OCI-LY1 (cell line): ENCODE measurements around the gene ABCF1.

Experiments
- H2AFZ ChIP-seq: fragments of 200-600 bp; sonication (generic), shearing (Covaris generic); 2 replicates; pipeline ENCODE4 v1.6.0; 2014; ENCODE audit warnings: antibody characterized with exemption, mild to moderate bottlenecking, low read length
- H3F3A ChIP-seq: fragments of 200-600 bp; sonication (generic), shearing (Covaris generic); 2 replicates; pipeline ENCODE4 v1.6.0; 2014; ENCODE audit warnings: mild to moderate bottlenecking, antibody characterized with exemption, low read length, moderate library complexity; ENCODE audit not compliant: insufficient read depth
- H3K27ac ChIP-seq: fragments of 200-600 bp; sonication (generic); 2 replicates; pipeline ENCODE4 v1.5.1; 2014; ENCODE audit warnings: low read length, mixed run types, mild to moderate bottlenecking, low read depth; ENCODE audit not compliant: poor library complexity, severe bottlenecking
- H3K27me3 ChIP-seq: fragments of 200-600 bp; sonication (generic); 2 replicates; pipeline ENCODE4 v1.6.0; 2014; ENCODE audit warnings: antibody characterized with exemption, mild to moderate bottlenecking, low read length, moderate library complexity; ENCODE audit not compliant: insufficient read depth
- H3K36me3 ChIP-seq: fragments of 200-600 bp; sonication (generic); 2 replicates; pipeline ENCODE4 v1.6.1; 2014; ENCODE audit warnings: mild to moderate bottlenecking, antibody characterized with exemption, low read length, moderate library complexity, mixed read lengths; ENCODE audit not compliant: insufficient read depth
- H3K4me1 ChIP-seq: fragments of 200-600 bp; sonication (generic); 2 replicates; pipeline ENCODE4 v1.5.1; 2014; ENCODE audit warnings: mild to moderate bottlenecking, low read length, moderate library complexity; ENCODE audit not compliant: insufficient read depth, severe bottlenecking
- H3K4me2 ChIP-seq: fragments of 200-600 bp; sonication (generic), shearing (Covaris generic); 2 replicates; pipeline ENCODE4 v1.6.1; 2014; ENCODE audit warnings: low read length
- H3K4me3 ChIP-seq: fragments of 200-600 bp; sonication (generic); 2 replicates; pipeline ENCODE4 v1.5.1; 2014; ENCODE audit warnings: low read length, low read depth, mild to moderate bottlenecking, mixed read lengths; ENCODE audit not compliant: poor library complexity, severe bottlenecking
- H3K79me2 ChIP-seq: fragments of 200-600 bp; shearing (Covaris generic); 2 replicates; pipeline ENCODE4 v1.6.1; 2016; ENCODE audit warnings: mixed run types, low read length, mixed read lengths; ENCODE audit not compliant: insufficient read depth
- H3K9ac ChIP-seq: fragments of 200-600 bp; sonication (generic), shearing (Covaris generic); 2 replicates; pipeline ENCODE4 v1.6.1; 2014; ENCODE audit warnings: mild to moderate bottlenecking, low read length, mixed read lengths
- H3K9me2 ChIP-seq: fragments of 200-600 bp; sonication (generic), shearing (Covaris generic); 2 replicates; pipeline ENCODE4 v1.6.1; 2014; ENCODE audit warnings: low read depth, mild to moderate bottlenecking, low read length, mixed read lengths
- H3K9me3 ChIP-seq: fragments of 200-600 bp; shearing (Covaris generic); 2 replicates; pipeline ENCODE4 v1.6.1; 2014; ENCODE audit warnings: low read length, mixed read lengths
- H4K20me1 ChIP-seq: fragments of 200-600 bp; sonication (generic), shearing (Covaris generic); 2 replicates; pipeline ENCODE4 v1.6.0; 2016; ENCODE audit warnings: mild to moderate bottlenecking, low read length; ENCODE audit not compliant: insufficient read depth
- EZH2 ChIP-seq: fragments of 200-600 bp; sonication (generic), shearing (Covaris generic); IDR thresholded peaks from 2 replicates; pipeline ENCODE4 v1.8.0; 2017; ENCODE audit warnings: borderline replicate concordance, mixed run types, mild to moderate bottlenecking, antibody characterized with exemption, low read length, moderate library complexity, mixed read lengths
- TF ChIP-seq, protein P1 (sequence below): fragments of 200-600 bp; sonication (generic), shearing (Covaris generic); IDR thresholded peaks from 2 replicates; pipeline ENCODE4 v1.5.1; 2017; ENCODE audit warnings: mild to moderate bottlenecking, antibody characterized with exemption, low read length, moderate library complexity, mixed read lengths

The ABCF1 gene

DNA sequence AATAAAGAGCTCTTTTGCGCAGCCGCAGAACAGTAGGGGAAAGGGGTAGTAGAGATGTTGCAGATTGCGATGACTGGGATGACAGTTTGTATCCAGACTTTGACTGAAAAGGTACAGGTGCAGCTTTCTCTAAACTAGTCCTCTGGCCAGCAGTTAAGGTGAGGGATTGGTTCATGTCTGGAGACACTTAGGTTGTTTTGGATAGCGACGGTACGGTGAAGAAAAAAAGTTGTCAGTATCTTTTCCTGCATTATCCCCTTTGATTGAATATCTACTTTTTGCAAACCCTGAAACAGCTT is 13.6 kb upstream of the ABCF1 start:
- Histone ChIP-seq H3K9ac (peak overlapping the region; percentile 96), H3K9me2 (no peaks in the 10 kb centered on the region), H3F3A (no peaks in the 10 kb centered on the region), H3K79me2 (peaks cover 20% of the 10 kb centered on the region), H4K20me1 (no peaks in the 10 kb centered on the region), H3K27me3 (no peaks in the 10 kb centered on the region), H3K4me1 (peaks cover 22% of the 10 kb centered on the region), H3K36me3 (peaks cover 60% of the 10 kb centered on the region), H3K9me3 (no peaks in the 10 kb centered on the region), H3K27ac (peak overlapping the region; percentile 93), H2AFZ (no peak overlapping the region), H3K4me2 (peak overlapping the region; percentile 93), H3K4me3 (peak overlapping the region; percentile 93)
- no peak for TF ChIP-seq EZH2
- TF ChIP-seq, protein P1, sequence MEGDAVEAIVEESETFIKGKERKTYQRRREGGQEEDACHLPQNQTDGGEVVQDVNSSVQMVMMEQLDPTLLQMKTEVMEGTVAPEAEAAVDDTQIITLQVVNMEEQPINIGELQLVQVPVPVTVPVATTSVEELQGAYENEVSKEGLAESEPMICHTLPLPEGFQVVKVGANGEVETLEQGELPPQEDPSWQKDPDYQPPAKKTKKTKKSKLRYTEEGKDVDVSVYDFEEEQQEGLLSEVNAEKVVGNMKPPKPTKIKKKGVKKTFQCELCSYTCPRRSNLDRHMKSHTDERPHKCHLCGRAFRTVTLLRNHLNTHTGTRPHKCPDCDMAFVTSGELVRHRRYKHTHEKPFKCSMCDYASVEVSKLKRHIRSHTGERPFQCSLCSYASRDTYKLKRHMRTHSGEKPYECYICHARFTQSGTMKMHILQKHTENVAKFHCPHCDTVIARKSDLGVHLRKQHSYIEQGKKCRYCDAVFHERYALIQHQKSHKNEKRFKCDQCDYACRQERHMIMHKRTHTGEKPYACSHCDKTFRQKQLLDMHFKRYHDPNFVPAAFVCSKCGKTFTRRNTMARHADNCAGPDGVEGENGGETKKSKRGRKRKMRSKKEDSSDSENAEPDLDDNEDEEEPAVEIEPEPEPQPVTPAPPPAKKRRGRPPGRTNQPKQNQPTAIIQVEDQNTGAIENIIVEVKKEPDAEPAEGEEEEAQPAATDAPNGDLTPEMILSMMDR: no peak

DNA sequence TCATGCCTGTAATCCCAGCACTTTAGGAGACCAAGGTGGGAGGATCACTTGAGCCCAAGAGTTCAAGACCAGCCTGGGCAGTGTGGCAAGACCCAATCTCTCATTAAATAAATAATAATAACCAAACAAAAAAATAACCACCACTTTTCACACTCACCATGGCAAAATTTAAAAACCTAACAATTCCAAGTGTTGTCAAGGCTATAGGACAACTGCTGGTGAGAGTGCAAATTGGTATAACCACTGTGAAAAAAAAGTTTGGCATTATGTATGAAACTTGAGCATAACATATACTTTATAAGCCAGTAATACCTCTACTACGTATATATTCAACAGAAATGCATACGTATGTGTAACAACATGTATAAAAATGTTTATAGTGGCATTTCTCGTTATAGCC is 10.3 kb upstream of the ABCF1 start:
- Histone ChIP-seq H3K9ac (no peak overlapping the region), H3K36me3 (peaks cover 60% of the 10 kb centered on the region), H2AFZ (no peak overlapping the region), H3F3A (no peaks in the 10 kb centered on the region), H3K9me2 (no peaks in the 10 kb centered on the region), H3K4me1 (peaks cover 11% of the 10 kb centered on the region), H3K9me3 (no peaks in the 10 kb centered on the region), H3K79me2 (peaks cover 20% of the 10 kb centered on the region), H3K4me2 (no peak overlapping the region), H3K27ac (no peak overlapping the region), H3K4me3 (no peak overlapping the region), H4K20me1 (no peaks in the 10 kb centered on the region), H3K27me3 (no peaks in the 10 kb centered on the region)
- TF ChIP-seq, protein P1: no peak
- TF ChIP-seq EZH2: no peak

DNA sequence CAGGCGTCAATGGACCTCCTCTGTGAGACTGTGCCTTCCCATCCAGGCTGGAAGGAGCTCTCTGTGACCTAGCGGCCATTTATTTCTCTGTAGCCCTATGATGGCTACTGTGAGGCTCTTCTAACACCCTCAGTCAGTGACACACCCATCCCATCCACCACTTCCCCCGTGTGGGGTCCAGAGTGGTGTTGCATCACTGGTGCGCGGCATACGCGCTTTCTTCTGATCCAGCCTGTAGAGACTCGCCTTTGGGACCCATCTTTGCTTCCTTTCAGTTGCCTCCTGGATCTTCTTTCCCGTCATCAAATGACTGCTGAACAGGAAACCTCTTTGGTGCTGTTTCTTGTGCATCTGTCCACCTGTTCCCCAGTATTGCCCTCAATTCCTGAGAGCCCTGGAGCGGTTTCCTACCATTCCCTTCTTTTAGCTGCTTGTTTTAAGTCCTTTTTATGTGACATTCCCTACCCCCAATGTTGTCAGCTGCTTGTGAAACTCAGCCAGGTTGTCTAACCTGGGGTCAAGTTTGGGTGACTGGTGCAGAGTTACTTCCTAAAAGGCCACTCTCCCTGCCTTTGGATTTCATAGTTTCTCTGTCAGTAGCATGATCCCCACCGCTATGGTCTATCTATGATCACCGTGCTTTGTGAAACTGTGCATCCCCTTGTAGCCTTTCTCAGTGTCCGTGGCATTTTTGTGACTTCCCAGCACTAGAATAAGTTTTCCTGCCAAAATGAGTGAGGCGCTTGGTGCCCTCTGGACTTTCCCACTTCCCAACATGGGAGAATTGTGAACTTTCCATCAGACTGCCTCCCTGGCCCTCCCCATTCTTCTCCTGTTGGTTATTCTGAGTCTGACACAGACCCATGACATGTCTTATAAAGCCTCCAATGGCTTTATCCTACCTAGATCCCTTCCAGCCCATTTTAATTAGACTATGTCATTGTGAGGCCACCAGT is 8.5 kb upstream of the ABCF1 start:
- no peaks in the 10 kb centered on the region for H3K9me3 ChIP-seq
- peaks cover 17% of the 10 kb centered on the region for H3K79me2 ChIP-seq
- no peaks in the 10 kb centered on the region for H3F3A ChIP-seq
- no peak overlapping the region for H2AFZ ChIP-seq
- H3K27ac ChIP-seq: no peak overlapping the region
- no peak for TF ChIP-seq EZH2
- TF ChIP-seq, protein P1: no peak
- H3K4me2 ChIP-seq: no peak overlapping the region
- H4K20me1 ChIP-seq: no peaks in the 10 kb centered on the region
- H3K4me1 ChIP-seq: peaks cover 10% of the 10 kb centered on the region
- no peaks in the 10 kb centered on the region for H3K9me2 ChIP-seq
- H3K4me3 ChIP-seq: no peak overlapping the region
- no peaks in the 10 kb centered on the region for H3K27me3 ChIP-seq
- H3K9ac ChIP-seq: no peak overlapping the region
- H3K36me3 ChIP-seq: peaks cover 60% of the 10 kb centered on the region
